ENCODE data around the gene TAF1C.

TAF1C gene

GRCh38 chr16:84137287-84137686 lies 49.6 kb downstream of the TAF1C start:
- in situ Hi-C loops (cut with MboI; ENCODE audit: low sequenced_read_pairs), result no loop called here
- H3K4me3 ChIP-seq, result no peak overlapping the region
- no peak for DNase-seq (ENCODE audit: low spot score in 2 of 2)

GRCh38 chr16:84136331-84137125 lies 50.3 kb downstream of the TAF1C start:
- DNase-seq (ENCODE audit: low spot score in 2 of 2), result no peak
- peaks cover 2% of the 10 kb centered on the region for H3K36me3 ChIP-seq (replicated peaks)
- no peaks in the 10 kb centered on the region for H3K27me3 ChIP-seq (ENCODE audit: low read depth)
- H3K4me1 ChIP-seq, result peaks cover 25% of the 10 kb centered on the region
- H3K9me3 ChIP-seq, result no peaks in the 10 kb centered on the region
- in situ Hi-C loops (cut with MboI; ENCODE audit: low sequenced_read_pairs), result no loop called here
- no peak overlapping the region for H3K4me3 ChIP-seq

More at GRCh38 chr16:84137287-84137686, 49.6 kb downstream of the TAF1C start:
- H3K27me3 ChIP-seq (ENCODE audit: low read depth), result no peaks in the 10 kb centered on the region
- H3K4me1 ChIP-seq, result peaks cover 24% of the 10 kb centered on the region
- H3K9me3 ChIP-seq, result no peaks in the 10 kb centered on the region
- H3K36me3 ChIP-seq (replicated peaks), result peaks cover 2% of the 10 kb centered on the region

- no peak for DNase-seq (ENCODE audit: low spot score in 2 of 2)
- Histone ChIP-seq H3K9me3 (no peaks in the 10 kb centered on the region), H3K27me3 (ENCODE audit: low read depth) (no peaks in the 10 kb centered on the region), H3K36me3 (replicated peaks) (peaks cover 15% of the 10 kb centered on the region), H3K4me1 (peaks cover 10% of the 10 kb centered on the region), H3K4me3 (no peak overlapping the region)
- in situ Hi-C loops (cut with MboI; ENCODE audit: low sequenced_read_pairs), result no loop called here
Measured at GRCh38 chr16:84132527-84133285, 54.2 kb downstream of the TAF1C start.

DNA sequence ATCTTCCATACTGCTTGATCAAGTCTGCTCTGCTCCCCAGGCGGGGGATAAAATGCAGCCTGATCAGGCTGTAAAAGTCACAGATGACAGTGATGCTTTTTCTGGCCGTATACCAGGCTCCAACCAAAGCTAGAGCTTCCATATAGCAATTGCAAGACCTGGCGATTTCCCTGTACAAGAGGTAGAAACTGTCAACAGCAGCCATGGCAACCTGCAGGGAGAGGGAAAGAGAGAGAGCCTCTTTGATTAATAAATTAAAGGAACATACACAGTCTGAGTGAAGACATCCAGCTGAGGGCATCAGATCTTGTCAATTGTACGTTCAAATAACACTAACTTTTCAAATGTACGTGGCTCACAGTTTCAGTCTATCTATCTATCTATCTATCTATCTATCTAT lies 55.7 kb downstream of the TAF1C start:
- no peaks in the 10 kb centered on the region for H3K9me3 ChIP-seq
- H3K4me3 ChIP-seq, result no peak overlapping the region
- peaks cover 10% of the 10 kb centered on the region for H3K4me1 ChIP-seq
- DNase-seq (ENCODE audit: low spot score in 2 of 2), result no peak
- in situ Hi-C loops (cut with MboI; ENCODE audit: low sequenced_read_pairs), result no loop called here
- no peaks in the 10 kb centered on the region for H3K27me3 ChIP-seq (ENCODE audit: low read depth)
- H3K36me3 ChIP-seq (replicated peaks), result peaks cover 15% of the 10 kb centered on the region

Data from HAP-1 (cell line).